Measurements from ENCODE around the gene IDUA. TPM values are rescaled to one million over a fixed set of nuclear protein-coding genes. Genes with fewer than 3 reads are reported as not detected.

The IDUA gene
- total and polyA plus RNA-seq, 5 donors, result 8.5 to 17.4 (median 17.0) TPM

DNA sequence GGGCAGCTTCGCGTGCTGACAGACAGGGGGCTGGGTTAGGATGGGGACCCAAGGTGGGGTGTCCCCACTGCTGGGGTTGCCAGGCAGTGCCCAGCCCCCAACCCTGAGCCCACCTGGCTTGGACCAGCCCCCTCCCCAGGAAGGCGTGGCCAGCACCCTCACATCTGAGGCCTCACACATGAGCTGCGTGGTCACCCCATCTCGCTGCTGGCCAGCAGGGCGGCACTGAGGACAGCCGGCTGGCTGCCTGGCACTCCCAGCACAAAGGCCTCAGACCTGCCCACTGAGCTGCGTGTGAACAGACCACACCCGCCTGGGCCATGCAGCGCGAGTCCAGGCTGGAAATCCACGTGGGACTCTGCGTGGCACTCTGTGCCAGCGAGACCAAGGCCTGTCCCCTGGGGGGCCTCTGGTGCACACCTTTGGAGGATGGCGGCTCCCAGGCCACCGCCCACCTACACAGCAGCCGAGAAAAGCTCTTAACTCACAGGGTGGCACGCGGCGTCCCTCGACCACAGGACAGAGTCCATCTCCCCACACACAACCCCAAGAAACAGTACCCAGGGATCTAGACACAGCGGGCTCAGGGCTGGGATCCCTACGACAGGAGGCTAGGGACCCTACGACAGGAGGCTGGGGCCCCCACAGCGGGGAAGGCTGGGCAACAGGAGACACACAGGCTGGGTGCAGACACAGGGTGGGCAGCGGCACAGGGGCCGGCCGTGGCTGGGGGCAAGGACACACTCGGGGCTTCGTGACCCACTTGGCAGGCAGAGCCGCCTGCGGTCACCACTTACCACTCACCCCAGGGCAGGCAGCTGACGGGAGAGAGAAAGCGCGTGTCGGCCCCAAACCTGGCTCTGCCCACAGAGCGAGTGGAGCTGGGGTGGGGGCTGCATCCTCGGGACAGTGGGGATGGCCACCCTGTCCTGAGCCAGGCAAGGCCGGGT, 23.3 kb upstream of the IDUA start:
- ATAC-seq, result no peak
- Histone ChIP-seq H3K4me1 (ENCODE audit: control insufficient read depth, insufficient read depth, low read length) (no peaks in the 10 kb centered on the region), H3K4me3 (ENCODE audit: low read length) (no peak overlapping the region), H3K27ac (ENCODE audit: low read length) (no peak overlapping the region), H3K27me3 (ENCODE audit: control insufficient read depth, insufficient read depth) (no peaks in the 10 kb centered on the region), H3K9me3 (ENCODE audit: control insufficient read depth, low read length) (no peaks in the 10 kb centered on the region)
- intact Hi-C loops (cut with DNase I), result no loop called here
- 95% methylated on average over 39 of the region's 39 CpGs for WGBS
- DNase-seq, result peak; percentile 9 to 59 (median 45)

DNA sequence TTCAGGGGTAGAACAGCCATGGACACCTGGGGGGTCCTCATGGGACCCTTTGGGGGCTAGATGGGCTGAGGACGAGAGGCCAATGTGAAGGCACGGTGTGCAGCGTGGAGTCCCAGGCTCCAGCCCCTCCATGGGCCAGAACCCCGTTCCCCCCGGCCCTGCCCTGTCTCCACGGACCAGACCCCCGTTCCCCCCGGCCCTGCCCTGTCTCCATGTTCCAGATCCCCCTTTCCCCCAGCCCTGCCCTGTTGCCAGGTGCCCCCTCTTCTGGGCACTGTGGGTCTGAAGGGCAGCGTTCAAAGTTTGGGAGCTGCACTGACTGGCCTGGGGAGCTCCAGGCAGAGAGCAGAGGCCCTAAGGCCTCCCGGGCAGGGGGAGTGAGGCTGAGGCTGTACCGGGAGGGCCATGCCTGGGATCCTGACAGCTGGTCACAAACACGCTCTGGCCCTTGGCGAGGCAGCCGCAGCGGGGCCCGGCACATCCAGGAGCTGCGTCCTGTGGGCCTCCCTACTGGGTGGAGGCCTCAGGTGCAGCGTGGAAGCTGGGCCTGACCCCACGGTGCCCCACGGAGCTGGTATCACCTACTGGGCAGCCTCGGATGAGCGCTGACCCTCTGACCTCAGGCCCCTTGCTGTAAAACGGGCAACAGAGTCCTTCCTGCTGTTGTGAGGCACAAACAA, 22.4 kb upstream of the IDUA start:
- peak; percentile 18 to 57 (median 36) for DNase-seq
- Histone ChIP-seq H3K4me3 (ENCODE audit: low read length) (no peak overlapping the region), H3K27me3 (ENCODE audit: control insufficient read depth, insufficient read depth) (no peaks in the 10 kb centered on the region), H3K4me1 (ENCODE audit: control insufficient read depth, insufficient read depth, low read length) (no peaks in the 10 kb centered on the region), H3K9me3 (ENCODE audit: control insufficient read depth, low read length) (no peaks in the 10 kb centered on the region), H3K27ac (ENCODE audit: low read length) (no peak overlapping the region)
- ATAC-seq, result no peak
- WGBS, result 89% methylated on average over 23 of the region's 23 CpGs
- intact Hi-C loops (cut with DNase I), result no loop called here

GRCh38 chr4:965048-965765, 21.6 kb upstream of the IDUA start:
- Histone ChIP-seq H3K9me3 (ENCODE audit: control insufficient read depth, low read length) (no peaks in the 10 kb centered on the region), H3K27me3 (ENCODE audit: control insufficient read depth, insufficient read depth) (no peaks in the 10 kb centered on the region), H3K4me1 (ENCODE audit: control insufficient read depth, insufficient read depth, low read length) (no peaks in the 10 kb centered on the region), H3K4me3 (ENCODE audit: low read length) (no peak overlapping the region), H3K27ac (ENCODE audit: low read length) (no peak overlapping the region)
- 91% methylated on average over 26 of the region's 26 CpGs for WGBS
- no peak for ATAC-seq
- peak in 2 of 3 donors; percentile 11 to 42 for DNase-seq
- intact Hi-C loops (cut with DNase I), result no loop called here

DNA sequence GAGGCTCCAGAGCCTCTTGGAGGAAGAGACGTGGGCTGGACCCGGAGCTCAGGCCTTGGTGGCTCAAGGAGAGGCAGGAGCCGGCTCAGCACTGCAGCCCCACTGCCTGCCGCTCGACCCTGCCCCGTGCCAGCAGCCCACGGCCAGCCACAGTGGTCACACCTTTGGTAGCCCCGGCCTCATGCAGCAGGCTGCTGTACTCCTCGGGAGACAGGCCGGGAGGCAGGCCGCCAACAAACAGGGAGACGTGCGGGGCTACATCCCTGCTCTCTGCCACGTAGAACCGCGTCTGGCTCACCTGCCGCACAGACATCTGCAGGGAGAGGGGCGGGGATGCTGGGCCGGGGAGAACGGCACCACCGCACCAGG, 21.1 kb upstream of the IDUA start:
- Histone ChIP-seq H3K9me3 (ENCODE audit: control insufficient read depth, low read length) (no peaks in the 10 kb centered on the region), H3K27me3 (ENCODE audit: control insufficient read depth, insufficient read depth) (no peaks in the 10 kb centered on the region), H3K4me1 (ENCODE audit: control insufficient read depth, insufficient read depth, low read length) (no peaks in the 10 kb centered on the region), H3K27ac (ENCODE audit: low read length) (no peak overlapping the region), H3K4me3 (ENCODE audit: low read length) (no peak overlapping the region)
- no peak for ATAC-seq
- 92% methylated on average over 21 of the region's 21 CpGs for WGBS
- intact Hi-C loops (cut with DNase I), result no loop called here
- DNase-seq, result peak in 1 of 3 donors; percentile 31

DNA sequence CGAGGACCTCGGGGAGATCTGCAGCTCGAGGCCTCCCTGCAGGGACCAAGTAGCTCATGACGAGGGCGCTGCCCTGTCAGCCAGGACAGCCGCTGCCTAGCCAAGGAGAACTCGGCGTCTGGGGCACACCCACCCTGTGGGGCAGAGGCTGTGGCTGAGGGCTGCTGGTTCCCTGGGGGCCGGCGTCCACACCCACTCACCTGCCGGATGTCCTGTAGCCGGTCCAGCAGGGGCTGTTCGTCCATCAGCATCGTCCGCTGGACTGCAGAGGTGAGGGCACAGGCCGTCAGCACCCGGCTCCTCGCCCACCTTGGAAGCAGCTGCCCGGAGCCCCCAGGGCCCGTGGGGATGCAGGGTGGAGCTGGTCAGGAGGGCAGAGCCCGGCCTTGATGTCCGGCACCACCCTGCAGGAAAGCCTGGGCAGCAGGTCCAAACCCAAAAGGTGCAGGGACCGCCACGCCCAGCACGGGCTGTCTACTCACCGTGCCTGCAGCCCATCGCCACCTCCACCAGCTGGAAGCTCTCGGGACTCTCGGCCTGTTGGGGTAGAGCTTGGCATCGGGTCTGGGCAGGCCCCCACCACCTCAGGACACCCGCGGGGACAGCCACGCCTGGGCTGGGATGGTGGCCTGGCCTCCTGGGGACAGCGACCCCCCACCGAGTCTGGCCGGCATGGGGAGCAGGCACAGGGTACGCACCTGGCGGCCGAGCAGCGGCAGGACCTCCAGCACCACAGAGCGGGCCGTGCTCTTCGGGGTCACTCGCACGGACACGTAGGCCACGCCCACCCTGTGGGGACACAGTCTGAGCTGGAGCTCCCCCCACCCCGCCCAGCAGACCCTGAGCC, 20.4 kb upstream of the IDUA start:
- ATAC-seq (no peak), DNase-seq (peak in 2 of 3 donors; percentile 57 to 68)
- H3K27ac ChIP-seq (ENCODE audit: low read length), result no peak overlapping the region
- 91% methylated on average over 48 of the region's 48 CpGs for WGBS
- no peaks in the 10 kb centered on the region for H3K27me3 ChIP-seq (ENCODE audit: control insufficient read depth, insufficient read depth)
- no peaks in the 10 kb centered on the region for H3K9me3 ChIP-seq (ENCODE audit: control insufficient read depth, low read length)
- no peaks in the 10 kb centered on the region for H3K4me1 ChIP-seq (ENCODE audit: control insufficient read depth, insufficient read depth, low read length)
- intact Hi-C loops (cut with DNase I), result no loop called here
- no peak overlapping the region for H3K4me3 ChIP-seq (ENCODE audit: low read length)

DNA sequence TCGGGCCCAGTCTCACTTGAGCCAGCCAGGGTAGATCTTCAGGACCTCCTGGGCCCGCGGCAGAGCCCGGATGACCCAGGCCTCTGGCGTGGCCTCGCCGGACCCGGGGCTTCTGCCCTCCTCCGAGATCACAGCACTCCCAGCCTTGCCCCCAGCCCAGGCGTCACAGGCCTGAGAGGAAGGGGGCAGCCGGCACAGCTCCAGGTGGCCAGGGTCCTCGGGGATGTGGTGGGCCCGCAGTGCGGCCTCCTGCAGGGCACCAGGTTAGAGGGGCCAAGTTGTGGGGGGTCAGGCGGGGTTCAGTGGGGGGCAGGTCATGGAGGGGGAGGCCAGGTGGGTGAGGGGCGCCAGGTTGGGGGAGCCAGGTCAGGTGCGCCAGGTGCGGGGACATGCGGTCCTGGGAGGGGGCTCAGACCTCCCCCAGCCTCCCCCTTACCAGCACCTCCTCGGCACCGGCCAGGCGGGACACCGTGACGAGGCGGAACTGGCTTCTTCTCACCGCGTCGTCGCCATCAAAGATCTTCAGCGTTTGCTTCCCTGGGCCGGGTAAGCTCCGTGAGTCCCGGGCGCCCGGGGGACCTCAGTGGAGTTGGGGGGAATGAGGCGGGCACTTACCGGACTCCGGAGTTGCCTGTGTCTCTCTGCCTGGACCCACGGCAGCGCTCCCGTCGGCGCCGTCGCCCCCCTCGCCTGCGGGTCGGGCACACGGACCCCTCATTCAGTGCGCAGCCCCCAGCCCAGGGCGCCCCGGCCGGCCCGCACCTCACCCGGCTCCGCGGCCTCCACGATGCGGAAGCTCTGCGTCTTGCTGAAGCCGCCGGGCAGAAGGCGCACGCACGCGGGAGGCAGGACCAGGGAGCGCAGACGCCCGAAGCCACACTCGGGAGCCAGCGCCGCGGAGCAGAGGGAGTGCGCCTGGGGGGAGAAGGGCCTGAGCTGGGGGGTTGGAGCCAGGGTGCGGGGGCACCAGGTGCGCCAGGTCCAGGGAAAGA, 19.4 kb upstream of the IDUA start:
- intact Hi-C loops (cut with DNase I), result no loop called here
- no peak overlapping the region for H3K4me3 ChIP-seq (ENCODE audit: low read length)
- ATAC-seq (no peak), DNase-seq (peak in 2 of 3 donors; percentile 47 to 66)
- no peaks in the 10 kb centered on the region for H3K27me3 ChIP-seq (ENCODE audit: control insufficient read depth, insufficient read depth)
- no peak overlapping the region for H3K27ac ChIP-seq (ENCODE audit: low read length)
- H3K9me3 ChIP-seq (ENCODE audit: control insufficient read depth, low read length), result no peaks in the 10 kb centered on the region
- H3K4me1 ChIP-seq (ENCODE audit: control insufficient read depth, insufficient read depth, low read length), result peaks cover 3% of the 10 kb centered on the region
- 46% methylated on average over 76 of the region's 76 CpGs for WGBS

DNA sequence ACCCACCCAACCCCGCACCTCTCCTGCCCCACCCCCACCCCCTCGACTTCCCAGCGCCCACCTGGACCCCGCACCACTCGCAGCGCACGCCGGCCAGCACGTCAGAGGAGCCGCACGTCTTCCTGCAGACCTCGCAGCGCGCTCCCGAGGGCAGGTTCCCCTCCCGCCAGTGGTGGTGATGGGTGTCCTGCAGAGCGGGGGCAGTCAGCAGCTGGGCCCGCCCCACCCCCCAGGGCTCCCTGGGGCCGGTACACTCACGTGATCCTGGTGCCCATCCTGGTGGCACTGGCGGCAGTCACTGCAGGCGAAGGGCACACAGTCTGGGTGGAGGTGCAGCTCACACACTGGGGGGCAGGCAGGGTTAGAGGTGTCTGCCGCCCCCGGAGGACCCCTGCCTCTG, 18.6 kb upstream of the IDUA start:
- Histone ChIP-seq H3K4me3 (ENCODE audit: low read length) (no peak overlapping the region), H3K27me3 (ENCODE audit: control insufficient read depth, insufficient read depth) (no peaks in the 10 kb centered on the region), H3K9me3 (ENCODE audit: control insufficient read depth, low read length) (no peaks in the 10 kb centered on the region), H3K4me1 (ENCODE audit: control insufficient read depth, insufficient read depth, low read length) (peaks cover 3% of the 10 kb centered on the region), H3K27ac (ENCODE audit: low read length) (no peak overlapping the region)
- ATAC-seq, result no peak
- intact Hi-C loops (cut with DNase I), result no loop called here
- no peak for DNase-seq
- 26% methylated on average over 24 of the region's 24 CpGs for WGBS

DNA sequence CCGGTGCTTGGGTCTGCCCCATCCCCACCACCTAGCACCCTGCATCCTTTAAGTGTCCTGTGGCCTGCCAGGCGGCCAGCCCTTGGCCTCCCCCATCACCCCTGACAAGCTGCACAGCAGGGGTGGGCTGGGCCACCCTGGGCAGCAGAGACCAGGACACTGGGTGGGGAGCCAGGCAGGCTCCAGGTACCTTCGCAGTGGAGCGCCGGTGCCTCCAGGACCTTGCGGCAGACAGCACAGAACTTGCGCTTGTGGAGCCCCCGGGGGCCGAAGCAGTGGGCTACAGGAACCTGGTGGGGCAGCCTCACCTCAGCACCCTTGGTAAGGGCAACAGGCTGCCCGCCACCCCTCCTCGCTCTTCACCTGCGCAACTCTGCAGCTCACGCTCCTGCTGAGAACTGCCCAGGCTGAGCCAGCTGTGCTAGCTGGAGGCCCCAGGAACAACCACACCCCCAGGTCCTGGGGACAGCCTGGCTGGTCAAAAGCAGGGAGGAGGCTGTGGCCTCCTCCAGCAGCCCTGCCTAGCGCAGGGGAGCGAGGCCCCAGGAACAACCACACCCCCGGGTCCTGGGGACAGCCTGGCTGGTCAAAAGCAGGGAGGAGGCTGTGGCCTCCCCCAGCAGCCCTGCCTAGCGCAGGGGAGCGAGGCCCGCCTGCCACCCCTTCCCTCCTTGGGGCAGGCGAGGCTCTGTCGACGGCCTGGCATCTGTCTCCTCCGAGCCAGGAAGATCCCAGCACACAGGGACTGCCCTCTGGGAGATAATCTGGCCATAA, 18.0 kb upstream of the IDUA start:
- 83% methylated on average over 23 of the region's 23 CpGs for WGBS
- DNase-seq (peak in 2 of 3 donors; percentile 40 to 58), ATAC-seq (no peak)
- no peaks in the 10 kb centered on the region for H3K27me3 ChIP-seq (ENCODE audit: control insufficient read depth, insufficient read depth)
- H3K4me3 ChIP-seq (ENCODE audit: low read length), result no peak overlapping the region
- H3K4me1 ChIP-seq (ENCODE audit: control insufficient read depth, insufficient read depth, low read length), result peaks cover 3% of the 10 kb centered on the region
- H3K27ac ChIP-seq (ENCODE audit: low read length), result no peak overlapping the region
- intact Hi-C loops (cut with DNase I), result no loop called here
- H3K9me3 ChIP-seq (ENCODE audit: control insufficient read depth, low read length), result no peaks in the 10 kb centered on the region

- WGBS, result 94% methylated on average over 25 of the region's 25 CpGs
- DNase-seq (peak in 1 of 3 donors; percentile 32), ATAC-seq (no peak)
- no peaks in the 10 kb centered on the region for H3K27me3 ChIP-seq (ENCODE audit: control insufficient read depth, insufficient read depth)
- no peak overlapping the region for H3K4me3 ChIP-seq (ENCODE audit: low read length)
- no peak overlapping the region for H3K27ac ChIP-seq (ENCODE audit: low read length)
- intact Hi-C loops (cut with DNase I), result no loop called here
- H3K4me1 ChIP-seq (ENCODE audit: control insufficient read depth, insufficient read depth, low read length), result peaks cover 3% of the 10 kb centered on the region
- no peaks in the 10 kb centered on the region for H3K9me3 ChIP-seq (ENCODE audit: control insufficient read depth, low read length)
Measured at GRCh38 chr4:970046-970745, 16.6 kb upstream of the IDUA start.
